ENCODE results near the gene EDN2. TPM values are rescaled to one million over a fixed set of nuclear protein-coding genes. Genes with fewer than 3 reads are reported as not detected.

Gene EDN2
- polyA plus RNA-seq, 4 donors, result 1.0 to 22.8 (median 9.5) TPM

- no peaks in the 10 kb centered on the region for H3K9me3 ChIP-seq (ENCODE audit: control insufficient read depth in 2 of 2, insufficient read depth in 1 of 2, low read depth in 1 of 2, low read length in 1 of 2)
- FAIRE-seq (no peak), DNase-seq (no peak)
- peaks cover 8 to 64% (median 18%) of the 10 kb centered on the region in 3 donors for H3K4me1 ChIP-seq (ENCODE audit: control insufficient read depth in 3 of 3, insufficient read depth in 2 of 3, low read depth in 1 of 3, low read length in 2 of 3)
- peak overlapping the region in 1 of 3 donors; percentile 2 for H3K27ac ChIP-seq (ENCODE audit: low read depth in 1 of 3, low read length in 2 of 3)
- H3K4me3 ChIP-seq (ENCODE audit: low read depth in 1 of 3, low read length in 3 of 3), result no peak overlapping the region
- H3K27me3 ChIP-seq (ENCODE audit: control insufficient read depth in 3 of 3, insufficient read depth in 3 of 3, low read length in 3 of 3), result no peaks in the 10 kb centered on the region
- peaks cover 0 to 2% (median 0%) of the 10 kb centered on the region in 3 donors for H3K36me3 ChIP-seq (ENCODE audit: control insufficient read depth in 3 of 3, insufficient read depth in 2 of 3, low read depth in 1 of 3, low read length in 3 of 3)
- 73 to 86% (median 80%) methylated on average over 19 of the region's 19 CpGs for WGBS, 3 donors
These were observed 5.3 kb downstream of the EDN2 start for GRCh38 chr1:41479000-41479807.

- Histone ChIP-seq H3K4me3 (ENCODE audit: low read depth in 1 of 3, low read length in 3 of 3) (no peak overlapping the region), H3K27me3 (ENCODE audit: control insufficient read depth in 3 of 3, insufficient read depth in 3 of 3, low read length in 3 of 3) (no peaks in the 10 kb centered on the region), H3K9me3 (ENCODE audit: control insufficient read depth in 2 of 2, insufficient read depth in 1 of 2, low read depth in 1 of 2, low read length in 1 of 2) (no peaks in the 10 kb centered on the region), H3K4me1 (ENCODE audit: control insufficient read depth in 3 of 3, insufficient read depth in 2 of 3, low read depth in 1 of 3, low read length in 2 of 3) (peaks cover 8 to 67% (median 18%) of the 10 kb centered on the region in 3 donors), H3K36me3 (ENCODE audit: control insufficient read depth in 3 of 3, insufficient read depth in 2 of 3, low read depth in 1 of 3, low read length in 3 of 3) (peaks cover 0 to 2% (median 0%) of the 10 kb centered on the region in 3 donors), H3K27ac (ENCODE audit: low read depth in 1 of 3, low read length in 2 of 3) (peak overlapping the region in 1 of 3 donors; percentile 91)
- 68 to 80% (median 79%) methylated on average over 12 of the region's 12 CpGs for WGBS, 3 donors
- DNase-seq (peak in 1 of 2 donors; percentile 54), FAIRE-seq (no peak)
These were observed 6.2 kb downstream of the EDN2 start for GRCh38 chr1:41478118-41478748.

GRCh38 chr1:41476807-41477361, 7.6 kb downstream of the EDN2 start:
- H3K36me3 ChIP-seq (ENCODE audit: control insufficient read depth in 3 of 3, insufficient read depth in 2 of 3, low read depth in 1 of 3, low read length in 3 of 3), result peaks cover 0 to 2% (median 0%) of the 10 kb centered on the region in 3 donors
- peaks cover 8 to 59% (median 16%) of the 10 kb centered on the region in 3 donors for H3K4me1 ChIP-seq (ENCODE audit: control insufficient read depth in 3 of 3, insufficient read depth in 2 of 3, low read depth in 1 of 3, low read length in 2 of 3)
- peak overlapping the region; percentile 90 to 92 (median 91) for H3K27ac ChIP-seq (ENCODE audit: low read depth in 1 of 3, low read length in 2 of 3)
- H3K4me3 ChIP-seq (ENCODE audit: low read depth in 1 of 3, low read length in 3 of 3), result no peak overlapping the region
- peak; percentile 94 to 98 for DNase-seq
- WGBS, 3 donors, result 34 to 63% (median 48%) methylated on average over 11 of the region's 11 CpGs
- no peaks in the 10 kb centered on the region for H3K9me3 ChIP-seq (ENCODE audit: control insufficient read depth in 2 of 2, insufficient read depth in 1 of 2, low read depth in 1 of 2, low read length in 1 of 2)
- H3K27me3 ChIP-seq (ENCODE audit: control insufficient read depth in 3 of 3, insufficient read depth in 3 of 3, low read length in 3 of 3), result no peaks in the 10 kb centered on the region
- FAIRE-seq, result no peak

- H3K27me3 ChIP-seq (ENCODE audit: control insufficient read depth in 3 of 3, insufficient read depth in 3 of 3, low read length in 3 of 3), result no peaks in the 10 kb centered on the region
- peak overlapping the region; percentile 55 to 91 (median 90) for H3K27ac ChIP-seq (ENCODE audit: low read depth in 1 of 3, low read length in 2 of 3)
- no peak overlapping the region for H3K4me3 ChIP-seq (ENCODE audit: low read depth in 1 of 3, low read length in 3 of 3)
- peaks cover 8 to 58% (median 13%) of the 10 kb centered on the region in 3 donors for H3K4me1 ChIP-seq (ENCODE audit: control insufficient read depth in 3 of 3, insufficient read depth in 2 of 3, low read depth in 1 of 3, low read length in 2 of 3)
- FAIRE-seq, result no peak
- H3K36me3 ChIP-seq (ENCODE audit: control insufficient read depth in 3 of 3, insufficient read depth in 2 of 3, low read depth in 1 of 3, low read length in 3 of 3), result peaks cover 0 to 2% (median 0%) of the 10 kb centered on the region in 3 donors
- no peaks in the 10 kb centered on the region for H3K9me3 ChIP-seq (ENCODE audit: control insufficient read depth in 2 of 2, insufficient read depth in 1 of 2, low read depth in 1 of 2, low read length in 1 of 2)
- DNase-seq, result peak; percentile 51 to 82
- WGBS, 3 donors, result 41 to 67% (median 48%) methylated on average over 8 of the region's 8 CpGs
These were observed 8.5 kb downstream of the EDN2 start for GRCh38 chr1:41475859-41476567.

GRCh38 chr1:41475346-41475745, 9.1 kb downstream of the EDN2 start:
- Histone ChIP-seq H3K9me3 (ENCODE audit: control insufficient read depth in 2 of 2, insufficient read depth in 1 of 2, low read depth in 1 of 2, low read length in 1 of 2) (no peaks in the 10 kb centered on the region), H3K36me3 (ENCODE audit: control insufficient read depth in 3 of 3, insufficient read depth in 2 of 3, low read depth in 1 of 3, low read length in 3 of 3) (peaks cover 0 to 2% (median 0%) of the 10 kb centered on the region in 3 donors), H3K27ac (ENCODE audit: low read depth in 1 of 3, low read length in 2 of 3) (peak overlapping the region; percentile 42 to 91 (median 90)), H3K27me3 (ENCODE audit: control insufficient read depth in 3 of 3, insufficient read depth in 3 of 3, low read length in 3 of 3) (no peaks in the 10 kb centered on the region), H3K4me1 (ENCODE audit: control insufficient read depth in 3 of 3, insufficient read depth in 2 of 3, low read depth in 1 of 3, low read length in 2 of 3) (peaks cover 8 to 58% (median 12%) of the 10 kb centered on the region in 3 donors), H3K4me3 (ENCODE audit: low read depth in 1 of 3, low read length in 3 of 3) (no peak overlapping the region)
- 82 to 95% (median 92%) methylated on average over 4 of the region's 4 CpGs for WGBS, 3 donors
- FAIRE-seq (no peak), DNase-seq (no peak)

- Histone ChIP-seq H3K27ac (ENCODE audit: low read depth in 1 of 3, low read length in 2 of 3) (peak overlapping the region in 2 of 3 donors; percentile 90 to 91), H3K4me1 (ENCODE audit: control insufficient read depth in 3 of 3, insufficient read depth in 2 of 3, low read depth in 1 of 3, low read length in 2 of 3) (peaks cover 6 to 55% (median 8%) of the 10 kb centered on the region in 3 donors), H3K36me3 (ENCODE audit: control insufficient read depth in 3 of 3, insufficient read depth in 2 of 3, low read depth in 1 of 3, low read length in 3 of 3) (no peaks in the 10 kb centered on the region), H3K27me3 (ENCODE audit: control insufficient read depth in 3 of 3, insufficient read depth in 3 of 3, low read length in 3 of 3) (no peaks in the 10 kb centered on the region), H3K4me3 (ENCODE audit: low read depth in 1 of 3, low read length in 3 of 3) (no peak overlapping the region), H3K9me3 (ENCODE audit: control insufficient read depth in 2 of 2, insufficient read depth in 1 of 2, low read depth in 1 of 2, low read length in 1 of 2) (no peaks in the 10 kb centered on the region)
- WGBS, 3 donors, result 19 to 50% (median 33%) methylated on average over 17 of the region's 17 CpGs
- FAIRE-seq (no peak), DNase-seq (peak in 1 of 2 donors; percentile 49)
These were observed 9.8 kb downstream of the EDN2 start for GRCh38 chr1:41474490-41475271.

GRCh38 chr1:41473738-41474362, 10.6 kb downstream of the EDN2 start:
- Histone ChIP-seq H3K9me3 (ENCODE audit: control insufficient read depth in 2 of 2, insufficient read depth in 1 of 2, low read depth in 1 of 2, low read length in 1 of 2) (no peaks in the 10 kb centered on the region), H3K4me1 (ENCODE audit: control insufficient read depth in 3 of 3, insufficient read depth in 2 of 3, low read depth in 1 of 3, low read length in 2 of 3) (peaks cover 4 to 48% (median 8%) of the 10 kb centered on the region in 3 donors), H3K4me3 (ENCODE audit: low read depth in 1 of 3, low read length in 3 of 3) (no peak overlapping the region), H3K36me3 (ENCODE audit: control insufficient read depth in 3 of 3, insufficient read depth in 2 of 3, low read depth in 1 of 3, low read length in 3 of 3) (no peaks in the 10 kb centered on the region), H3K27me3 (ENCODE audit: control insufficient read depth in 3 of 3, insufficient read depth in 3 of 3, low read length in 3 of 3) (no peaks in the 10 kb centered on the region), H3K27ac (ENCODE audit: low read depth in 1 of 3, low read length in 2 of 3) (no peak overlapping the region)
- no peak for FAIRE-seq
- 89 to 90% (median 89%) methylated on average over 6 of the region's 6 CpGs for WGBS, 3 donors
- DNase-seq, result no peak
